ENCODE data around the gene ATP13A4. TPM values are rescaled to one million over a fixed set of nuclear protein-coding genes. Genes with fewer than 3 reads are reported as not detected.

The ATP13A4 gene
- total RNA-seq, 1 donor from 2014 or later, result 6.8 TPM

GRCh38 chr3:193589129-193589528 is 34.4 kb upstream of the ATP13A4 start:
- H3K9me3 Mint-ChIP-seq (ENCODE audit: low read depth), result no peaks in the 10 kb centered on the region
- DNase-seq (ENCODE audit: low spot score, unreplicated experiment), result no peak
- H3K4me3 Mint-ChIP-seq (ENCODE audit: low read depth), result no peak overlapping the region
- no peaks in the 10 kb centered on the region for H3K27me3 Mint-ChIP-seq
- no peak overlapping the region for H3K27ac Mint-ChIP-seq
- TF ChIP-seq CTCF (IDR thresholded peaks at IDR 0.05; ENCODE audit: unreplicated experiment), result no peak
- no peaks in the 10 kb centered on the region for H3K36me3 Mint-ChIP-seq (ENCODE audit: insufficient read depth)
- H3K4me1 Mint-ChIP-seq (ENCODE audit: low read depth), result peaks cover 10% of the 10 kb centered on the region

DNA sequence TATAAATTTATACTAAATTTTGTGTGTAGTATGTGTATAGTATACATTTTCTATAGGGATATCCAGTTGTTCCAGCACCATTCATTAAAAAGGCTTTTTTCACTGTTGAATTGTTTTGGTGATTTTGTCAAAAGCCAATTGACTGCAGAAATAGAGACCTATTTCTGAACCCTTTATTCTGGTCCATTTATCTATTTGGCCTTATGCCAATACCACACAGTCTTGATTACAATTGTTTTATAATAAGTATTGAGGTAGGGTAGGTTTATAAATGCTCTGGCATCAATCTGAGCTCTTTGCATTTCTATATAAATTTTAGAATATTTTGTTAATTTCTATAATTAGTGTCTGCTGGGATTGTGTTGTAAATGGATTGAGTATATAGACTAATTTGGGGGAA is 31.8 kb upstream of the ATP13A4 start:
- no peak for DNase-seq (ENCODE audit: low spot score, unreplicated experiment)
- Mint-ChIP-seq H3K9me3 (ENCODE audit: low read depth) (no peaks in the 10 kb centered on the region), H3K4me3 (ENCODE audit: low read depth) (no peak overlapping the region), H3K36me3 (ENCODE audit: insufficient read depth) (no peaks in the 10 kb centered on the region), H3K27ac (no peak overlapping the region), H3K27me3 (no peaks in the 10 kb centered on the region), H3K4me1 (ENCODE audit: low read depth) (no peaks in the 10 kb centered on the region)
- no peak for TF ChIP-seq CTCF (IDR thresholded peaks at IDR 0.05; ENCODE audit: unreplicated experiment)

DNA sequence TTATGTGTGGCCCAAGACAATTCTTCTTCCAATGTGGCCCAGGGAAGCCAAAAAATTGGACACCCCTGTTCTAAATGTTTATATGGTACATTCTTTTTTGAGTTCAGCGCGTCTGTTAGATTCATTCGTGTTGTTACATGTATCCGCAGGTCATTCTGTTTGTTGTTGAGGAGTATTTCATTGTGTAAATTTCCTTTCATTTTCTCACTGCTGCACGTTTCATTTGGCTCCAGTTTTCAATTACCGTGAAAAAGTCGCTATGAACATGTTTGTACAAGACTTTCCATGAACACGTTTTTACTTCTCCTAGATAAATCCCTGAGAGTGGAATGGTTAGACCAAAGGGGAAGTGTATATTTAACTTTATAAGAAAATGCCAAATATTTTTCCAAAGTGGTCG is 30.8 kb upstream of the ATP13A4 start:
- Mint-ChIP-seq H3K27me3 (no peaks in the 10 kb centered on the region), H3K9me3 (ENCODE audit: low read depth) (no peaks in the 10 kb centered on the region), H3K36me3 (ENCODE audit: insufficient read depth) (no peaks in the 10 kb centered on the region), H3K4me1 (ENCODE audit: low read depth) (no peaks in the 10 kb centered on the region), H3K27ac (no peak overlapping the region), H3K4me3 (ENCODE audit: low read depth) (no peak overlapping the region)
- no peak for TF ChIP-seq CTCF (IDR thresholded peaks at IDR 0.05; ENCODE audit: unreplicated experiment)
- DNase-seq (ENCODE audit: low spot score, unreplicated experiment), result no peak

GRCh38 chr3:193574488-193575070 is 19.9 kb upstream of the ATP13A4 start:
- H3K9me3 Mint-ChIP-seq (ENCODE audit: low read depth), result no peaks in the 10 kb centered on the region
- DNase-seq (ENCODE audit: low spot score, unreplicated experiment), result no peak
- peaks cover 4% of the 10 kb centered on the region for H3K27me3 Mint-ChIP-seq
- H3K27ac Mint-ChIP-seq, result no peak overlapping the region
- no peak for TF ChIP-seq CTCF (IDR thresholded peaks at IDR 0.05; ENCODE audit: unreplicated experiment)
- H3K4me3 Mint-ChIP-seq (ENCODE audit: low read depth), result no peak overlapping the region
- H3K36me3 Mint-ChIP-seq (ENCODE audit: insufficient read depth), result no peaks in the 10 kb centered on the region
- H3K4me1 Mint-ChIP-seq (ENCODE audit: low read depth), result peaks cover 1% of the 10 kb centered on the region

GRCh38 chr3:193573403-193574191 is 18.9 kb upstream of the ATP13A4 start:
- peaks cover 1% of the 10 kb centered on the region for H3K4me1 Mint-ChIP-seq (ENCODE audit: low read depth)
- no peak for TF ChIP-seq CTCF (IDR thresholded peaks at IDR 0.05; ENCODE audit: unreplicated experiment)
- no peaks in the 10 kb centered on the region for H3K9me3 Mint-ChIP-seq (ENCODE audit: low read depth)
- H3K36me3 Mint-ChIP-seq (ENCODE audit: insufficient read depth), result no peaks in the 10 kb centered on the region
- peaks cover under 1% of the 10 kb centered on the region for H3K27me3 Mint-ChIP-seq
- no peak for DNase-seq (ENCODE audit: low spot score, unreplicated experiment)
- H3K27ac Mint-ChIP-seq, result no peak overlapping the region
- no peak overlapping the region for H3K4me3 Mint-ChIP-seq (ENCODE audit: low read depth)

All from progenitor cell of endocrine pancreas (in vitro differentiated cells).